Psoas muscle (tissue), 8 donors: ENCODE measurements around the gene CCDC197. TPM values are rescaled to one million over a fixed set of nuclear protein-coding genes. Genes with fewer than 3 reads are reported as not detected.

Source experiments
- ATAC-seq, 4 donors: fragments of 200-7000 bp; cut with Tn5 transposase; one replicate each; pipeline ENCODE4 v1.9.1; 2020; ENCODE audit warnings: moderate library complexity in 3 of 4, mild to moderate bottlenecking in 2 of 4
- DNase-seq, 2 donors: peaks; one replicate each; pipeline ENCODE4 v3.0.0-alpha.2; 2020
- H3K27ac ChIP-seq: fragments of 200-600 bp; one replicate; pipeline ENCODE4 v1.8.0; 2022
- H3K27me3 ChIP-seq, 3 donors: fragments of 200-600 bp in 1 of 3; one replicate each; pipeline versions ENCODE4 v1.6.1 to v1.8.0; 2013 to 2022; ENCODE audit warnings: low read length in 2 of 3, mild to moderate bottlenecking in 2 of 3, moderate library complexity in 1 of 3; ENCODE audit not compliant: insufficient read depth in 3 of 3
- H3K36me3 ChIP-seq, 2 donors: fragments of 200-600 bp in 1 of 2; one replicate each; pipeline versions ENCODE4 v1.6.1 to v1.8.0; 2013 to 2022; ENCODE audit warnings: low read depth in 1 of 2, mild to moderate bottlenecking in 1 of 2, moderate library complexity in 1 of 2; ENCODE audit not compliant: insufficient read depth in 1 of 2
- H3K4me1 ChIP-seq: fragments of 200-600 bp; one replicate; pipeline ENCODE4 v1.8.0; 2022
- H3K4me3 ChIP-seq: fragments of 200-600 bp; one replicate; pipeline ENCODE4 v1.8.0; 2022; ENCODE audit warnings: mild to moderate bottlenecking
- H3K9me3 ChIP-seq: fragments of 200-600 bp; one replicate; pipeline ENCODE4 v1.8.0; 2022
- CTCF ChIP-seq: fragments of 200-600 bp; IDR thresholded peaks from one replicate; pipeline ENCODE4 v1.8.0; 2022; ENCODE audit warnings: antibody characterized with exemption
- WGBS, 3 donors: extraction: QIAGEN DNeasy Blood & Tissue Kit; methylation state at CpG; one replicate each; pipeline versions ENCODE4 v1.1.6 to v1.1.7; 2013; 5-methylcytosine and 5-hydroxymethylcytosine counted together
- intact Hi-C, 2 donors: fragments of 100-400 bp; cut with DNase I; formaldehyde crosslinking; loops; one replicate each; pipeline versions ENCODE4 v1.11.0 to v1.14.2; 2022
- polyA plus RNA-seq, 3 donors: library from polyadenylated mRNA; stranded (reverse); fragments of 200-250 nt; gene quantifications; one replicate each; pipeline ENCODE4 v1.2.3, GENCODE V29; 2013
- total RNA-seq, 4 donors: library from RNA; stranded (reverse); fragmentation: NEBNext Ultra II Directional in 2 of 4; extraction: Animal tissue kit (Norgen Biotek cat#: 25700) in 2 of 4; gene quantifications; one replicate each; pipeline versions ENCODE4 v1.2.1 to v1.2.4, GENCODE V29; 2021 to 2023
- donor health status: healthy with polysubstance abuse.
- donor health status: DM: no; HTN: no; CAD: no; lungs with moderate emphysema.
- donor health status: Bipolar disorder and iron deficiency.
- donor health status: healthy.
- donor health status: DM: yes; HTN: yes; CAD: no.
- donor health status: DM: no; HTN: no; CAD: no.
- donor health status: DM: no; HTN: no; CAD: no.
- donor health status: DM: yes; HTN: yes; CAD: no.

Gene CCDC197
- total and polyA plus RNA-seq, 7 donors, result 0.04 to 3.9 (median 0.71) TPM

- no peak for DNase-seq
- TF ChIP-seq CTCF, result no peak
- intact Hi-C loops, result no loop called here
- Histone ChIP-seq H3K9me3 (no peaks in the 10 kb centered on the region), H3K27ac (no peak overlapping the region), H3K27me3 (no peaks in the 10 kb centered on the region), H3K4me1 (peaks cover 41% of the 10 kb centered on the region), H3K4me3 (no peak overlapping the region), H3K36me3 (peaks cover 8 to 96% of the 10 kb centered on the region in 2 donors)
- ATAC-seq, result no peak
- 90 to 94% (median 92%) methylated on average over 7 of the region's 7 CpGs for WGBS, 3 donors
Measured at GRCh38 chr14:94054936-94055335, 57.8 kb downstream of the CCDC197 start.

- H3K4me1 ChIP-seq, result peaks cover 30% of the 10 kb centered on the region
- peak overlapping the region; percentile 10 for H3K27ac ChIP-seq
- peaks cover 8 to 98% of the 10 kb centered on the region in 2 donors for H3K36me3 ChIP-seq
- H3K4me3 ChIP-seq, result no peak overlapping the region
- H3K9me3 ChIP-seq, result no peaks in the 10 kb centered on the region
- H3K27me3 ChIP-seq, result no peaks in the 10 kb centered on the region
- ATAC-seq (no peak), DNase-seq (no peak)
- TF ChIP-seq CTCF, result no peak
- intact Hi-C loops, result no loop called here
- WGBS, 3 donors, result 80 to 92% (median 82%) methylated on average over 6 of the region's 6 CpGs
Measured at GRCh38 chr14:94056579-94057308, 59.6 kb downstream of the CCDC197 start.

- 64 to 97% (median 68%) methylated on average over 1 of the region's 1 CpG for WGBS, 3 donors
- H3K27me3 ChIP-seq, result no peaks in the 10 kb centered on the region
- H3K4me3 ChIP-seq, result no peak overlapping the region
- ATAC-seq, result peak in 3 of 4 donors; percentile 9 to 31 (median 26)
- H3K27ac ChIP-seq, result no peak overlapping the region
- no peaks in the 10 kb centered on the region for H3K9me3 ChIP-seq
- peaks cover 21% of the 10 kb centered on the region for H3K4me1 ChIP-seq
- intact Hi-C loops, result no loop called here
- no peak for TF ChIP-seq CTCF
- no peak for DNase-seq
- peaks cover 8 to 92% of the 10 kb centered on the region in 2 donors for H3K36me3 ChIP-seq
Measured at GRCh38 chr14:94058128-94058673, 61.1 kb downstream of the CCDC197 start.

Other genes with a start within 250 kb of the CCDC197 start
- gene PRIMA1, start 208.8 kb upstream of the CCDC197 start, total RNA-seq, result under 1 TPM; 0.17 to 0.77 (median 0.27) TPM
- gene PRIMA1, start 208.8 kb upstream of the CCDC197 start, polyA plus RNA-seq, result under 1 TPM; 0.18 to 0.22 (median 0.19) TPM
- not detected for gene FAM181A, start 70.0 kb upstream of the CCDC197 start, total RNA-seq
- under 1 TPM in 2 of 3 donors, not detected in 1; 0.14 to 0.32 TPM for gene FAM181A, start 70.0 kb upstream of the CCDC197 start, polyA plus RNA-seq
- 100 to 1,000 TPM; 148 to 443 (median 252) TPM for gene ASB2, start 20.7 kb upstream of the CCDC197 start, total RNA-seq
- gene ASB2, start 20.7 kb upstream of the CCDC197 start, polyA plus RNA-seq, result 100 to 1,000 TPM in 2 of 3 donors, 10 to 100 TPM in 1; 41.2 to 460 (median 217) TPM
- gene OTUB2, start 29.0 kb downstream of the CCDC197 start, total RNA-seq, result under 1 TPM; 0.06 to 0.15 (median 0.10) TPM
- under 1 TPM; 0.04 to 0.96 (median 0.09) TPM for gene OTUB2, start 29.0 kb downstream of the CCDC197 start, polyA plus RNA-seq
- 100 to 1,000 TPM; 145 to 190 (median 171) TPM for gene DDX24, start 83.9 kb downstream of the CCDC197 start, total RNA-seq
- 100 to 1,000 TPM in 1 of 3 donors, 10 to 100 TPM in 2; 66.5 to 124 (median 79.7) TPM for gene DDX24, start 83.9 kb downstream of the CCDC197 start, polyA plus RNA-seq
- 10 to 100 TPM in 1 of 4 donors, 1 to 10 TPM in 3; 6.5 to 14.4 (median 7.8) TPM for gene IFI27L1, start 84.0 kb downstream of the CCDC197 start, total RNA-seq
- gene IFI27L1, start 84.0 kb downstream of the CCDC197 start, polyA plus RNA-seq, result 10 to 100 TPM; 10.4 to 15.0 (median 10.6) TPM
- 100 to 1,000 TPM in 1 of 4 donors, 10 to 100 TPM in 3; 52.8 to 119 (median 82.2) TPM for gene IFI27, start 113.4 kb downstream of the CCDC197 start, total RNA-seq
- 100 to 1,000 TPM in 2 of 3 donors, 10 to 100 TPM in 1; 93.5 to 229 (median 208) TPM for gene IFI27, start 113.4 kb downstream of the CCDC197 start, polyA plus RNA-seq
- 1 to 10 TPM; 5.3 to 6.9 (median 6.2) TPM for gene IFI27L2, start 132.3 kb downstream of the CCDC197 start, total RNA-seq
- 10 to 100 TPM in 2 of 3 donors, 1 to 10 TPM in 1; 4.9 to 12.5 (median 12.2) TPM for gene IFI27L2, start 132.3 kb downstream of the CCDC197 start, polyA plus RNA-seq
- gene PPP4R4, start 177.0 kb downstream of the CCDC197 start, total RNA-seq, result under 1 TPM in 3 of 4 donors, not detected in 1; 0.13 to 0.73 (median 0.49) TPM
- under 1 TPM; 0.01 to 0.25 (median 0.09) TPM for gene PPP4R4, start 177.0 kb downstream of the CCDC197 start, polyA plus RNA-seq